Pancreas (tissue), 10 donors: Measurements from ENCODE around the gene COL4A6. TPM values are rescaled to one million over a fixed set of nuclear protein-coding genes. Genes with fewer than 3 reads are reported as not detected.

Experiments
- ATAC-seq, 4 donors: fragments of 200-7000 bp; cut with Tn5 transposase; one replicate each; pipeline versions ENCODE4 v1.8.0 to v1.9.1; 2020; ENCODE audit warnings: mild to moderate bottlenecking in 4 of 4, moderate library complexity in 4 of 4
- DNase-seq, 6 donors: peaks; one replicate each; pipeline ENCODE4 v3.0.0-alpha.2; 2020
- FAIRE-seq: peaks from 2 replicates; lab custom pipeline; 2012; peaks lifted over from hg19 to GRCh38; lab: Jason Lieb, UNC
- H3K27ac ChIP-seq, 4 donors: fragments of 200-600 bp; sonication (generic); 1 replicate in 3 of 4; 2 replicates in 1 of 4; pipeline versions ENCODE4 v1.5.0 to v1.8.0; 2020
- H3K27me3 ChIP-seq, 4 donors: fragments of 200-600 bp; one replicate each; pipeline ENCODE4 v1.8.0; 2021
- H3K36me3 ChIP-seq, 3 donors: fragments of 200-600 bp; sonication (generic) in 1 of 3; one replicate each; pipeline versions ENCODE4 v1.5.0 to v1.8.0; 2020 to 2021
- H3K4me1 ChIP-seq, 3 donors: fragments of 200-600 bp; one replicate each; pipeline ENCODE4 v1.8.0; 2021
- H3K4me3 ChIP-seq, 4 donors: fragments of 200-600 bp; sonication (generic) in 2 of 4; one replicate each; pipeline versions ENCODE4 v1.5.0 to v1.8.0; 2020 to 2021
- H3K9me3 ChIP-seq, 4 donors: fragments of 200-600 bp; one replicate each; pipeline ENCODE4 v1.8.0; 2021
- WGBS, 2 donors: extraction: QIAGEN DNeasy Blood & Tissue Kit; methylation state at CpG; one replicate each; pipeline ENCODE4 v1.1.7; 2013; 5-methylcytosine and 5-hydroxymethylcytosine counted together
- intact Hi-C, 3 donors: fragments of 100-400 bp; cut with DNase I; formaldehyde crosslinking; loops; one replicate each; pipeline versions ENCODE4 v1.11.1 to v1.14.2; 2022
- polyA plus RNA-seq, 2 donors: library from polyadenylated mRNA; stranded (reverse); fragments of 200-250 nt; gene quantifications; one replicate each; pipeline ENCODE4 v1.2.3, GENCODE V29; 2013
- total RNA-seq, 6 donors: library from RNA; stranded (reverse); fragmentation: NEBNext Ultra II Directional in 4 of 6; extraction: Animal tissue kit (Norgen Biotek cat#: 25700) in 4 of 6; gene quantifications; one replicate each; pipeline versions ENCODE4 v1.2.1 to v1.2.4, GENCODE V29; 2021 to 2023
- TF ChIP-seq, protein P1 (sequence below), 4 donors: fragments of 200-600 bp; sonication (generic) in 3 of 4; IDR thresholded peaks; one replicate each; pipeline versions ENCODE4 v1.5.0 to v1.8.0; 2021; ENCODE audit warnings: antibody characterized with exemption in 4 of 4
- donor health status: healthy with polysubstance abuse.
- donor health status: DM: no; HTN: no; CAD: no; lungs with moderate emphysema.
- donor health status: DM: no; HTN: no; CAD: no.
- donor health status: control.
- donor health status: control.
- donor health status: Bipolar disorder and iron deficiency.
- donor health status: DM: yes; HTN: yes; CAD: no.
- donor health status: DM: no; HTN: no; CAD: no.
- donor health status: DM: no; HTN: no; CAD: no.
- donor health status: DM: yes; HTN: yes; CAD: no.

COL4A6 gene
- total and polyA plus RNA-seq, 8 donors = 0.06 to 0.25 (median 0.10) TPM; not detected in 2

DNA sequence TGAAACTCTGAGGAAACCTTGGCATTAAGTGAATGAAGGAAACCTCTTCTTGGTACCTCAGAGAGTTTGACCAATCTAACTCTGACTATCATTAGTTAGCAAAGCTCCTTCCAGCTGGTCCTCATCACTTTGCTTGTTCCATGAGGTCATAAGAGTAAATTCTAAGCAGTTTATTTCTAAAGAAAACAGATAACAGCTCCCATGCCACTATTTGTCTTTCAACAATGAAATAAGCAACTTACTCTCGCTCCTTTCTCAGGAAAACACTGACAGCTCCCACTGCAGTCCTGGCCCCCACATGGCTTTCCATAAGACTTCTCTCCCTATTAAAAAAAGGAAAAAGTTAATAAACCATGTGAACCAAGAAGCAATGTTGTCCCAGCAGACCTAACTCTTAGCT is 127.7 kb downstream of the COL4A6 start:
- DNase-seq (no peak), FAIRE-seq (no peak), ATAC-seq (no peak)
- Histone ChIP-seq H3K27ac (no peak overlapping the region), H3K9me3 (no peaks in the 10 kb centered on the region), H3K4me1 (no peaks in the 10 kb centered on the region), H3K4me3 (no peak overlapping the region), H3K36me3 (no peaks in the 10 kb centered on the region), H3K27me3 (no peaks in the 10 kb centered on the region)
- TF ChIP-seq, protein P1, sequence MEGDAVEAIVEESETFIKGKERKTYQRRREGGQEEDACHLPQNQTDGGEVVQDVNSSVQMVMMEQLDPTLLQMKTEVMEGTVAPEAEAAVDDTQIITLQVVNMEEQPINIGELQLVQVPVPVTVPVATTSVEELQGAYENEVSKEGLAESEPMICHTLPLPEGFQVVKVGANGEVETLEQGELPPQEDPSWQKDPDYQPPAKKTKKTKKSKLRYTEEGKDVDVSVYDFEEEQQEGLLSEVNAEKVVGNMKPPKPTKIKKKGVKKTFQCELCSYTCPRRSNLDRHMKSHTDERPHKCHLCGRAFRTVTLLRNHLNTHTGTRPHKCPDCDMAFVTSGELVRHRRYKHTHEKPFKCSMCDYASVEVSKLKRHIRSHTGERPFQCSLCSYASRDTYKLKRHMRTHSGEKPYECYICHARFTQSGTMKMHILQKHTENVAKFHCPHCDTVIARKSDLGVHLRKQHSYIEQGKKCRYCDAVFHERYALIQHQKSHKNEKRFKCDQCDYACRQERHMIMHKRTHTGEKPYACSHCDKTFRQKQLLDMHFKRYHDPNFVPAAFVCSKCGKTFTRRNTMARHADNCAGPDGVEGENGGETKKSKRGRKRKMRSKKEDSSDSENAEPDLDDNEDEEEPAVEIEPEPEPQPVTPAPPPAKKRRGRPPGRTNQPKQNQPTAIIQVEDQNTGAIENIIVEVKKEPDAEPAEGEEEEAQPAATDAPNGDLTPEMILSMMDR (IDR thresholded peaks at IDR 0.05) = no peak
- WGBS, 2 donors = 62 to 89% methylated on average over 1 of the region's 1 CpG
- intact Hi-C loops = no loop called here

DNA sequence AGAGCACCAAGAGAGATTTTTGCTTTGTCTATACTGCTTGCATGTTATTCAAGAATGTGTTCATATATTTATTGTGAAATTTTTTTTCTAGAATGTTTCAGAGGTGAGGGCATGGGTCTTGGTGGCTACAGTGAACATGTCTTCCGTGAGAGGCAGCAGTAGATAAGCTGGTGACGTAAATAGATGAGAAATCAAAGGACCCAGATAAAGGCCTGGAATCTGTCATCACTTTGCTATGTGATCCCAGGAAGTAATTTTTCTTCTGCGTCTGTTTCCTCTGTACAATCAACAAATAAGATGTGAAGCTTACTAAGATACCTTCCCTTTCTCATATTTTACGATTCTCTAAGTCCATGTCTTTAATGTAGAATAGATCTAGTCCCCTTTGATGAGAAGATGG is 129.1 kb downstream of the COL4A6 start:
- DNase-seq (no peak), FAIRE-seq (no peak), ATAC-seq (no peak)
- no peak overlapping the region for H3K4me3 ChIP-seq
- H3K27ac ChIP-seq = no peak overlapping the region
- WGBS, 2 donors = 41% methylated on average over 4 of the region's 4 CpGs
- H3K36me3 ChIP-seq = no peaks in the 10 kb centered on the region
- H3K4me1 ChIP-seq = no peaks in the 10 kb centered on the region
- H3K9me3 ChIP-seq = no peaks in the 10 kb centered on the region
- H3K27me3 ChIP-seq = no peaks in the 10 kb centered on the region
- TF ChIP-seq, protein P1 (IDR thresholded peaks at IDR 0.05) = no peak
- intact Hi-C loops = no loop called here

DNA sequence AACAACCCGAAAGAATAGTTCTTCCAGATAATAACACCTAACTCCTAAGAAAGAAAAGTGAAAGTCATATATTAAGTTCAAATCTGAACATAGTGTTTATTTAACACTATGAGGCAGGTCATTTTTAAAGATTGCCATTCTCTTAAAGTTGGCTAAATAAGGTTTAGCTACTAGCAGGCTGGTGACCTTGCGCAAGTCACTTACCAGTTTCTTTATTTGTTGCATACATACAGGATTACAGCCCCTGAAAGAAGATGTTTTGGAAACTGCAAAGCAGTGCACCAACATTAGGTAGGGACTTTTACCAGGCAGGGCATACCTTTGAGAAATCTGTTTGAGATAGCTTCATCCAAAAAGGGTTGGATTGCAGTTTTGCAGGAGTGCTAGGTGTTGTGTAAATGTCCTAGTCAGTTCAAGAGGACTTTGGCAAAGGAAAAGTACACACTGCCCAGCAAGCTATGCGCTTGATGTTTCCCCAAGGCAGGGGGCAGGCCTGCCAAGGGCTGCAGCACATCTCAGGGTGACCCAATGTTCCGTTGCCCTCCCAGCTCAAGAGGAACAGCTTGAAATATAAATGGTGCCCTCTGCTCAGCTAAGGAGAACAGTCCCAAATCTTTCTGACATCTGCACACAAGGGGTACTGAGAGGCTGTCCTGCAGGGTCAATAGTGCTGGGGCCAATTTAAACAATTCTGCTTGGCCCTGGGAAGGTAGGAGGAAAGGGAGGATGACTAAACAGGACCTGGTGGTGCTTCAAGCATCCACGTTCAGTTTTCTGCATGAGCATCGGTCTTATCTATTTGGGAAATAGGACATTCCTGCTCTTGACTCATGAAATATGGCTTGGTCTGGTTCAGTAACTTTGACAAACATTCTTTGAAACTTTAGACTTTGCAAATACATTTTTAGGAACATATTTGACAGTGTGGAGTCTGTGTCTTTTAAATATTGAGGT is 130.8 kb downstream of the COL4A6 start:
- ATAC-seq (no peak), FAIRE-seq (no peak), DNase-seq (no peak)
- Histone ChIP-seq H3K4me1 (no peaks in the 10 kb centered on the region), H3K4me3 (no peak overlapping the region), H3K27ac (no peak overlapping the region), H3K9me3 (no peaks in the 10 kb centered on the region), H3K27me3 (peaks cover 0 to 6% (median 0%) of the 10 kb centered on the region in 4 donors), H3K36me3 (no peaks in the 10 kb centered on the region)
- intact Hi-C loops = no loop called here
- TF ChIP-seq, protein P1 (IDR thresholded peaks at IDR 0.05) = no peak
- 62 to 70% methylated on average over 6 of the region's 6 CpGs for WGBS, 2 donors

DNA sequence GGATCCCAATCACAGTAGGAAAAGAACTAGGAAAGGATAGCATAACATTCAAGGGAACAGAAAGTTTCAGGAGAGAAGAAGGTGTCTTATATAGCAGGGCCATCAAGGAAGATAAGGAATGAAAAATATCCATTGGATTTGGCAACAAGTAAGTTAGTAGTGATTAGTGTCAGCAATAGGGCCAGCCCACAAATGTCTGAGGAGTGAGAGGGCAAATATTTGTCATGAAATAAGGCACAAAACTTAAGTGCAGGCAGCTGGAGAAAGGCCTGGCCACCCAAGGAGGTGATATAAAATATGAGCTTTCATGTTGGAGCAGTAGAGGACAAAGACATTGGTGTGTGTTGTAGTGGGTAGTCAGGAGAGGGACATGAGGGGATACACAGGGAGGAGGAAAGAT is 132.1 kb downstream of the COL4A6 start:
- no peak for FAIRE-seq

More for the DNA sequence above, 132.1 kb downstream of the COL4A6 start:
- TF ChIP-seq, protein P1 (IDR thresholded peaks at IDR 0.05) = no peak
- Histone ChIP-seq H3K27me3 (peaks cover 0 to 6% (median 0%) of the 10 kb centered on the region in 4 donors), H3K27ac (no peak overlapping the region), H3K9me3 (no peaks in the 10 kb centered on the region), H3K4me3 (no peak overlapping the region), H3K36me3 (no peaks in the 10 kb centered on the region), H3K4me1 (no peaks in the 10 kb centered on the region)
- DNase-seq = no peak
- no peak for ATAC-seq
- intact Hi-C loops = no loop called here
